ENCODE results near the gene MXI1. TPM values are rescaled to one million over a fixed set of nuclear protein-coding genes. Genes with fewer than 3 reads are reported as not detected.

MXI1 gene
- total RNA-seq, 1 donor from 2014 or later = 48.1 TPM

DNA sequence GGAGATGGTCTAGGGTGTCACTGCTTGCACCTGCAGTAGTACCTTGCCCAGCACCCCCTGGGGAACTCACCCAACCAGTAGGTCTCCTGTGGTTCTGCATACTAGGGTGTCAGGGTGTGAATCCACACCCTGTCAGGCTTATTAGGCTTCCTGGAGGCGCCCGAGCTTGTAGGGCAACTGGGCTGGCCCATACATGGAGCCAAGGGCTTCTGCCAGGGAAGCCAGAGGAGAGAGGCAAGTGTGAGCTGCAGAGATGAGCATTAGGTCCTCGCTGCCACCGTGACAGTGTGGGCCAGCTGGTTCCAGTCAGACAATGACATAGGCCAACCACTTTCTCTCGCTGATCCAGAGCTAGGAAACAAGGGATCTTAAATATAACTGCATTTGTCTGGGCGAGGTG, 11.2 kb downstream of the MXI1 start:
- DNase-seq = no peak
- H3K9me3 Mint-ChIP-seq (ENCODE audit: unreplicated experiment) = peaks cover 4% of the 10 kb centered on the region
- peaks cover 23% of the 10 kb centered on the region for H3K4me1 Mint-ChIP-seq (ENCODE audit: low read depth, unreplicated experiment)
- peaks cover 5% of the 10 kb centered on the region for H3K27me3 Mint-ChIP-seq (ENCODE audit: unreplicated experiment)
- H3K27ac Mint-ChIP-seq (ENCODE audit: unreplicated experiment) = no peak overlapping the region
- TF ChIP-seq, protein P1, sequence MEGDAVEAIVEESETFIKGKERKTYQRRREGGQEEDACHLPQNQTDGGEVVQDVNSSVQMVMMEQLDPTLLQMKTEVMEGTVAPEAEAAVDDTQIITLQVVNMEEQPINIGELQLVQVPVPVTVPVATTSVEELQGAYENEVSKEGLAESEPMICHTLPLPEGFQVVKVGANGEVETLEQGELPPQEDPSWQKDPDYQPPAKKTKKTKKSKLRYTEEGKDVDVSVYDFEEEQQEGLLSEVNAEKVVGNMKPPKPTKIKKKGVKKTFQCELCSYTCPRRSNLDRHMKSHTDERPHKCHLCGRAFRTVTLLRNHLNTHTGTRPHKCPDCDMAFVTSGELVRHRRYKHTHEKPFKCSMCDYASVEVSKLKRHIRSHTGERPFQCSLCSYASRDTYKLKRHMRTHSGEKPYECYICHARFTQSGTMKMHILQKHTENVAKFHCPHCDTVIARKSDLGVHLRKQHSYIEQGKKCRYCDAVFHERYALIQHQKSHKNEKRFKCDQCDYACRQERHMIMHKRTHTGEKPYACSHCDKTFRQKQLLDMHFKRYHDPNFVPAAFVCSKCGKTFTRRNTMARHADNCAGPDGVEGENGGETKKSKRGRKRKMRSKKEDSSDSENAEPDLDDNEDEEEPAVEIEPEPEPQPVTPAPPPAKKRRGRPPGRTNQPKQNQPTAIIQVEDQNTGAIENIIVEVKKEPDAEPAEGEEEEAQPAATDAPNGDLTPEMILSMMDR (IDR thresholded peaks at IDR 0.05; ENCODE audit: partially characterized antibody, unreplicated experiment) = no peak
- H3K4me3 Mint-ChIP-seq (ENCODE audit: unreplicated experiment) = no peak overlapping the region
- no peaks in the 10 kb centered on the region for H3K36me3 Mint-ChIP-seq (ENCODE audit: unreplicated experiment)

DNA sequence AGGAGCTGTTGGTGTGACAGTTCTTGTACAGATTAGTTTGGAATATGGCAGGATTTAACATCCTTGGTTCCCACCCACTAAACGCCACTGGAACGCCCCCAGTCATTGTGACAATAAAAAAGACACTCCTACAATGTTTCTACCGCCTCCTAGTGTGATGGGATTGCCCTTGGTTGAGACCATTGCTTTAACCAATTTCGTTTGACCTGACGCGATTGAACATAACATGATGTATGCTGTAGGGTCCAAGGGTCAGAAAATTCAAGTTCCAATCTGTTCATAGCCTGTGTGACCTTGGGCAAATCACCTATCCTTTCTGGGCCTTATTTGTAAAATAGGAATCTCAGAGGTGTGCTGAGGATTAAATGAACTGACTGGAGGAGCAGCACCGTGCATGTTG, 12.5 kb downstream of the MXI1 start:
- Mint-ChIP-seq H3K36me3 (ENCODE audit: unreplicated experiment) (no peaks in the 10 kb centered on the region), H3K4me1 (ENCODE audit: low read depth, unreplicated experiment) (peaks cover 23% of the 10 kb centered on the region), H3K4me3 (ENCODE audit: unreplicated experiment) (no peak overlapping the region), H3K27ac (ENCODE audit: unreplicated experiment) (no peak overlapping the region), H3K27me3 (ENCODE audit: unreplicated experiment) (peaks cover 5% of the 10 kb centered on the region), H3K9me3 (ENCODE audit: unreplicated experiment) (peaks cover 4% of the 10 kb centered on the region)
- TF ChIP-seq, protein P1 (IDR thresholded peaks at IDR 0.05; ENCODE audit: partially characterized antibody, unreplicated experiment) = no peak
- DNase-seq = no peak

DNA sequence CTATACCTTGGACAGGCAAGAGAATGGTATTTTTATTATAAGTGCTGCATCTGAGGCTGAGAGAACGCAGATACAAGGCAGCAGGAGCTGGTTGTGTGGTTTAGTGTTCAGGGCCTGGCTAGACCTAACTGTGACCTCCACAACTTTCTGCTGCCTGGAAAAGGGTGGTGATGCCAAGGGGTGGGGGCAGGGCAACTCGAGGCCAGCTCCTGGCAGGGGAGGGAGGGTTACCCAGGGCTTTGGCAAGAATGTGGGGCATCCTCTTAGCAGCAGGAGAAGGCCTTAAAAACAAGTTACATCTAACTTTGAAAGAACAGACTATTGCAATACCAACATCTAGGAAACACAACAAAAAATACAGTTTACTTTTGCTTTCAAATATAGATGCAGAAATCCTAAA, 13.0 kb downstream of the MXI1 start:
- TF ChIP-seq, protein P1 (IDR thresholded peaks at IDR 0.05; ENCODE audit: partially characterized antibody, unreplicated experiment) = no peak
- peaks cover 8% of the 10 kb centered on the region for H3K27me3 Mint-ChIP-seq (ENCODE audit: unreplicated experiment)
- no peak overlapping the region for H3K4me3 Mint-ChIP-seq (ENCODE audit: unreplicated experiment)
- H3K4me1 Mint-ChIP-seq (ENCODE audit: low read depth, unreplicated experiment) = peaks cover 24% of the 10 kb centered on the region
- H3K9me3 Mint-ChIP-seq (ENCODE audit: unreplicated experiment) = peaks cover 9% of the 10 kb centered on the region
- H3K27ac Mint-ChIP-seq (ENCODE audit: unreplicated experiment) = no peak overlapping the region
- no peaks in the 10 kb centered on the region for H3K36me3 Mint-ChIP-seq (ENCODE audit: unreplicated experiment)
- no peak for DNase-seq

DNA sequence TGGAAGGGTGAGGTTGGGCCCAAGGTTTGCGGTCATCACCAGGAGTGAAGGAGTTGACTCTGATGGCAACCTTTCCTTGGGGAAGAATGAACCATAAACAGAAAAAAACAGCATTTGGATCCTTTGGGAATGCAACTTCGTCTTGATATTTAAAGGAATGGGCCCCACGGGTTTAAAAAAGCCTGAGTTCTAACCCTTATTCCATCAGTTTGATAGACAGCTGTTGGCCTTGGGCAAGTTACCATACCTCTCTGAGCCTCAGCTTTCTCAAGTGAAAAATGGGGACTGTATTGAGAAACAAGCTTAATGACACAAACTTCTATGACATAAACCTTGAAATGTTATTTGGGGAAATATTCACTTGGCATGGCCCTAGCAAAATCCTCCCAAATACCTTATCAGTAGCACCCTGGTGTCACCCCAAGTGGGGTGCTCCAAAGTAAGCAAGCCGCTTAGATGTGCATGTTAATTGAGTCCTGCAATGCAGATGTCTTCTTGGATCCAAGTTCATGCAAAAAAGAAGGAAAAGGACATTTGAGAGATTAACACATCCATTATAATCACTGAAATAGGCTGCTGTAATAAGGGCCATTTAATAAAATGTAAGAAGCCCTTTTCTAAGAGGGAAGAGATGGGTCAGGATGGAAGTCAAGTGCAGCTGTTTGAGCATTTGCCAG, 13.8 kb downstream of the MXI1 start:
- DNase-seq = no peak
- peaks cover 9% of the 10 kb centered on the region for H3K9me3 Mint-ChIP-seq (ENCODE audit: unreplicated experiment)
- peaks cover 9% of the 10 kb centered on the region for H3K27me3 Mint-ChIP-seq (ENCODE audit: unreplicated experiment)
- H3K4me1 Mint-ChIP-seq (ENCODE audit: low read depth, unreplicated experiment) = peaks cover 20% of the 10 kb centered on the region
- H3K4me3 Mint-ChIP-seq (ENCODE audit: unreplicated experiment) = peak overlapping the region; percentile 85
- TF ChIP-seq, protein P1 (IDR thresholded peaks at IDR 0.05; ENCODE audit: partially characterized antibody, unreplicated experiment) = no peak
- peak overlapping the region; percentile 75 for H3K27ac Mint-ChIP-seq (ENCODE audit: unreplicated experiment)
- H3K36me3 Mint-ChIP-seq (ENCODE audit: unreplicated experiment) = no peaks in the 10 kb centered on the region

DNA sequence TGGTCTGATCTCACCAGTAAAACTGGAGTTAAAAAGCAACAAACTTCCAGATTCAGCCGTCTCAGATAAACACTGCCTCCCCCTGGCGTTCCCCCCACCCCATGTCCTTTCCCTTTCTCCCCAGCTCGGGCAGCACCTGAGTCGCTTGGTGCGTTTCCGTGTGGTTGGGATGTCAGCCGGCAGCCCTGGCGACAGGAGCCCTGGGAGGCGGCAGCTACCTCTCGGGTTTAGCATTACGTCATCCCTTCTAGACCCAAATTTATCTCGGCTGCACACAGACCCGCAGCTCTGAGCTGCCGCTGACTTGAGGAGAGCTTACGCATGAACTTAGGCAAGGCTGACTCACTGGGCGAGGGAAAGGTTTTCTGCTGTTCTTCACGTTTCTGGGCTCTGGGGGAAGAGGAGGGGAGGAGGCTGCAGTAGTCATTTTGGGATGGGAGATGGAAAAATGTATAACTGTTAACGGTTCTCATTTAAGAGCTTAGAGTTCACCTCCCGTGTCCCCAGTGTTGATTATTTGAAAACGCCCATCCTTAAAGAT, 14.4 kb downstream of the MXI1 start:
- peaks cover 9% of the 10 kb centered on the region for H3K9me3 Mint-ChIP-seq (ENCODE audit: unreplicated experiment)
- peaks cover 20% of the 10 kb centered on the region for H3K4me1 Mint-ChIP-seq (ENCODE audit: low read depth, unreplicated experiment)
- TF ChIP-seq, protein P1 (IDR thresholded peaks at IDR 0.05; ENCODE audit: partially characterized antibody, unreplicated experiment) = no peak
- peak; percentile 57 for DNase-seq
- peaks cover 9% of the 10 kb centered on the region for H3K27me3 Mint-ChIP-seq (ENCODE audit: unreplicated experiment)
- no peaks in the 10 kb centered on the region for H3K36me3 Mint-ChIP-seq (ENCODE audit: unreplicated experiment)
- peak overlapping the region; percentile 75 for H3K27ac Mint-ChIP-seq (ENCODE audit: unreplicated experiment)
- peak overlapping the region; percentile 85 for H3K4me3 Mint-ChIP-seq (ENCODE audit: unreplicated experiment)

Measured in glutamatergic neuron (in vitro differentiated cells).